Hematopoietic multipotent progenitor cell (in vitro differentiated cells): ENCODE data around the gene PPP2R3C. TPM values are rescaled to one million over a fixed set of nuclear protein-coding genes. Genes with fewer than 3 reads are reported as not detected.
"Not testable (repeated sequence)": the region's sequence is repeated elsewhere in the genome, so short reads cannot be mapped to it uniquely, and the experiment has no call there.

Experiments
- DNase-seq, 3 donors: peaks; one replicate each; pipeline ENCODE4 v3.0.0-alpha.2; 2011 to 2015; ENCODE audit warnings: low read depth in 2 of 3, low spot score in 2 of 3
- total RNA-seq: library from RNA; depleted of rRNA; stranded (reverse); fragments of >200 nt; gene quantifications from one replicate; pipeline ENCODE4 v1.2.3, GENCODE V29; 2012

PPP2R3C gene
- total RNA-seq, 1 donor, result 10.0 TPM

- DNase-seq, result no peak
Observed at GRCh38 chr14:35133542-35134328, 11.9 kb upstream of the PPP2R3C start.

GRCh38 chr14:35124127-35124526 lies 2.3 kb upstream of the PPP2R3C start:
- DNase-seq, result no peak

- DNase-seq, result no peak
Observed at GRCh38 chr14:35123388-35123703, 1.6 kb upstream of the PPP2R3C start.

GRCh38 chr14:35122696-35123387 lies 1.1 kb upstream of the PPP2R3C start:
- peak in 2 of 3 donors; percentile 11 to 14 for DNase-seq

DNA sequence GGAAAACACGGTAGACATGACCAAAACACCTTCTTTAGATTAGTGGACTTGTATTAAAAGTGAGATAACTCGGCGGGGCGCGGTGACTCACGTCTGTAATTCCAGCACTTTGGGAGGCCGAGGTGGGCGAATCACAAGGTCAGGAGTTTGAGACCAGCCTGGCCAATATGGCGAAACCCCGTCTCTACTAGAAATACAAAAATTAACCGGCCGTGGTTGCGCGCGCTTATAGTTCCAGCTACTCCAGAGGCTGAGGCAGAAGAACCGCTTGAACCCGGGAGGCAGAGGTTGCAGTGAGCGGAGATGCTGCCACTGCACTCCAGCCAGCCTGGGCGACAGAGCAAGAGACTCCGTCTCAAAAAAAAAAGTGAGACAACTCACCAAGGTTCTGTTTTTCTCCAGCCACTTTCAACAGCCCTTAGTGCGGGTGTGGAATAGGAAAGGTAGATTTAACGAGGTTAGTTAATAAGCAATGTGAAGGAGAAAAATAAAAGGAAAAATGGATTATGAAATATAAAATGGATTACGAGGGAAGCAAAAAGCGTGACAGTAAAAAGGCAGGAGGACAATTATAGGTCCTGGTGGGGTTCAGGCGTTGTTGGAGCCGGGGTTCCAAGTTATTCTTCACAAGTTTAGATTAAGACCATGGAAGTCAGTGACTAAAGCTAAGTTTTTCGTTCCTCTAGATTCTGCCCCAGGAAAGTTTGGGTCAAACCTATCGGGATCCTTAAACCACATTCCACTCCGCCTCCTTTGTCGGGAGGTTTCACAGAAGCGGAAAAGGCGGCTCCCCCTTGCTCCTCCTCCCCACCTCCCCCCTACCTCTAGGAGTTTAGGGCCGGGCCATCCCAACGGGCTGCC lies 534 bp downstream of the PPP2R3C start:
- DNase-seq, result peak in 1 of 3 donors; percentile 41

GRCh38 chr14:35117112-35117511 lies 4.7 kb downstream of the PPP2R3C start:
- no peak for DNase-seq

- DNase-seq, result no peak
Observed at GRCh38 chr14:35116242-35116641, 5.5 kb downstream of the PPP2R3C start.

- DNase-seq, result no peak
Observed at GRCh38 chr14:35114036-35114435, 7.8 kb downstream of the PPP2R3C start.

DNA sequence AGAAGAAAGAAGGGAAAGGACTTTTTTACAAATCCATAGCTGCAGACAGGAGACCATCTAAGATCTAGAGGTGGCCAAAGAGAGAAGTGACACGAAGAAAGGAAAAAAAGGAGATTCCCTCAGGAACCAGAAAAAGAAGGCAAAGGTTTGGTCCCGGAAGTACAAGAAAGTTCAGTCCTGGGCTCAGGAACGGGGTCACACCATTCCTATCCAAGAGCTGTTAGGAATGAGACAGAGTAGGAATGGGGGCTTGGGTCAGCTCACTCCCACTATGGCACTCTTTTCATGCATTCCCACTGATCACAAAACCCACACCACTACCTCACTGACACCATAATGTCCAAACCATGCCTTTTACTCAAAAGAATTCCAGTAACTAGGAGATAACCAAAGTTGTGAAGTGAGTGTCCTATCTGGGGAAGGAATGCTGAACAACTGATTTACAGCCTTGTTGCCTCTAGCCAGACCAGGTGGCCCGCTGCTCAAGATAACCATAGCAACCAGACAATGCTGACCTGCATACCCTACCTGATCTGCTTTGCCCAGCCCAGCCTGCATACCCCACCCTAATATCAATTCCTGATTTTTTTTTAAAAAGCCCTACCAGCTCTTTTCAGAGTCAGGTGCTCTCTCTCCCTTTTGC lies 8.4 kb downstream of the PPP2R3C start:
- no peak for DNase-seq

GRCh38 chr14:35112641-35113040 lies 9.1 kb downstream of the PPP2R3C start:
- no peak for DNase-seq

GRCh38 chr14:35107866-35108265 lies 13.9 kb downstream of the PPP2R3C start:
- no peak for DNase-seq

GRCh38 chr14:35094645-35095044 lies 27.1 kb downstream of the PPP2R3C start:
- DNase-seq, result not testable (repeated sequence)

GRCh38 chr14:35088514-35088913 lies 33.3 kb downstream of the PPP2R3C start:
- no peak for DNase-seq

DNA sequence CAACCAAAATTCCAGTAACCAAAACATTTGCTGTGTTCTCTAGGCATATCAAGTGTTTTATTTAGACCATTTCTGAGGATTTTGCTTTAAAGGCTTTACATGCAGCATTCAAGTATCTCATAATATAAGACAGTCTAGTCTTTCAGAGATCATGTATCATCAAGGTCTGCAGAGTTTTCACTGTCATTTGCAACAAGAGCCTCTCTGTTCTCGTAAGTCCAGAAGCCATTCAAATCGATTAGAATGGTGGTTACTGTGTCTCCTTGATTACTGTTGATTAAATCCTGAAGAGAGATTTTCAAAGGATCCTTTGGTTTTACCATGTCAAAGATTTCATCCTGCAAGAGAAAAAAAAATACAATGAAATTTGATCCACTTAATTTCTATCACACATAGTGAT lies 36.3 kb downstream of the PPP2R3C start:
- DNase-seq, result no peak

- DNase-seq, result no peak
Observed at GRCh38 chr14:35083530-35084150, 38.1 kb downstream of the PPP2R3C start.

- DNase-seq, result no peak
Observed at GRCh38 chr14:35079742-35080141, 42.0 kb downstream of the PPP2R3C start.

- DNase-seq, result no peak
Observed at GRCh38 chr14:35078082-35078481, 43.7 kb downstream of the PPP2R3C start.

- no peak for DNase-seq
Observed at GRCh38 chr14:35073486-35073885, 48.3 kb downstream of the PPP2R3C start.

GRCh38 chr14:35072226-35072625 lies 49.6 kb downstream of the PPP2R3C start:
- no peak for DNase-seq

DNA sequence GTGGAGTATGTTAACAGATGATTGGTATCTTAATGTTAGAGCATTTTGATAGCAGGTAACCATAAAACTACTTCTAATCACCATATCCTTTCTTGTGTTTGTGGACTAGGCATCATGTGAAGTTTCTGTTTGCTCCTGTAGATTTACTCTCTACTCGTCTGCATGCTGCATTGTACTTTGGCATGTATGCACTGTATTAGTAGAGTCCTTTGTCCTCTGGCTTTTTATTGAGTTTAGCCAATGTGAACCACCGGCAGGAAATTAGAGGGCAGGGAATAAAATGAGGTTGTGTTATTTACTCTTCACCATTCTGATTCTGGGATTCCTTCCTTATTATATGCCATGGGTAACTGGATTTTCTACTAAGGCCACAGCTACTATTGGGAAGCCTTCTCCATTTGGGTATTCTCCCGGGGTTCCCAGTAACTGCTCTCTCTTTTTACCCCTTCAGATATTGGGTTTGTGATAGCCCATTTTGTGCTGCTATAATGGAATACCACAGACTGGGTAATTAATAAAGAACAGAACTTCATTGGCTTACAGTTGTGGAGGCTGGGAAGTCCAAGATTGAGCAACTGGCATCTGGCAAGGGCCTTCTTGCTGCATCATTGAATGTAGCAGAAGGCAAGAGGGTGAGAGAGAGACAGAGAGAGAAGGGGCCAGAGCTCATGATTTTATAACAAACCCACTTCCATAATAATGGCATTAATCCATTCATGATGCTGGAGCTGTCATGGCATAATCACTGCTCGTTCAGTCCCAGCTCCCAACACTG lies 53.4 kb downstream of the PPP2R3C start:
- DNase-seq, result no peak
